Loucy (cell line): ENCODE data around the gene TEKT3.

ENCODE experiments used
- EZH2phosphoT487 ChIP-seq: fragments of 200-600 bp; IDR thresholded peaks from 2 replicates; pipeline ENCODE4 v1.6.1; 2018; ENCODE audit warnings: antibody characterized with exemption, mild to moderate bottlenecking, moderate library complexity, borderline replicate concordance
- TF ChIP-seq, protein P1 (sequence below): fragments of 200-600 bp; sonication (generic); conservative IDR thresholded peaks from 2 replicates; pipeline ENCODE4 v1.5.1; 2014; ENCODE audit warnings: mild to moderate bottlenecking, antibody characterized with exemption, low read length

DNA sequence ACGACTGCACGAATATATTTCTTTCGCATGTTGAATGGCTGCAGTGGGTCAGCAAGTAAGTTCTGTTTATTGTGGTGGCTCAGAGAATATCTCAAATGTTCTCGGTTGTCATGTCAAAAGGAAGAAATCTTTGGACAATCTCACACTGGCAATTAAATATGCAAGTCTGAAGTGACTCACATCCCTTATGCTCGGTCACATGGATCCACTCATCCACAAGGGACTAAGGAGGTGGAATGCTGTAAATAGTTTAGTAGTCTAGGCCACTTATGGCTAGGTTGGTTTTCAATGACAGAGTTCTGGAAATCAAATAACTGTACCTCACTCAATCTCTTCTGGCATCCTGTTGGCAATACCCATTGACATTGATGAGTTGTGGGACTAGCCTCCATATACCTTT is 43.2 kb downstream of the TEKT3 start:
- TF ChIP-seq, protein P1, sequence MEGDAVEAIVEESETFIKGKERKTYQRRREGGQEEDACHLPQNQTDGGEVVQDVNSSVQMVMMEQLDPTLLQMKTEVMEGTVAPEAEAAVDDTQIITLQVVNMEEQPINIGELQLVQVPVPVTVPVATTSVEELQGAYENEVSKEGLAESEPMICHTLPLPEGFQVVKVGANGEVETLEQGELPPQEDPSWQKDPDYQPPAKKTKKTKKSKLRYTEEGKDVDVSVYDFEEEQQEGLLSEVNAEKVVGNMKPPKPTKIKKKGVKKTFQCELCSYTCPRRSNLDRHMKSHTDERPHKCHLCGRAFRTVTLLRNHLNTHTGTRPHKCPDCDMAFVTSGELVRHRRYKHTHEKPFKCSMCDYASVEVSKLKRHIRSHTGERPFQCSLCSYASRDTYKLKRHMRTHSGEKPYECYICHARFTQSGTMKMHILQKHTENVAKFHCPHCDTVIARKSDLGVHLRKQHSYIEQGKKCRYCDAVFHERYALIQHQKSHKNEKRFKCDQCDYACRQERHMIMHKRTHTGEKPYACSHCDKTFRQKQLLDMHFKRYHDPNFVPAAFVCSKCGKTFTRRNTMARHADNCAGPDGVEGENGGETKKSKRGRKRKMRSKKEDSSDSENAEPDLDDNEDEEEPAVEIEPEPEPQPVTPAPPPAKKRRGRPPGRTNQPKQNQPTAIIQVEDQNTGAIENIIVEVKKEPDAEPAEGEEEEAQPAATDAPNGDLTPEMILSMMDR = no peak
- no peak for TF ChIP-seq EZH2phosphoT487
